ELF-1 (cell line): ENCODE measurements around the gene GJD3.
"Not testable (repeated sequence)": the region's sequence is repeated elsewhere in the genome, so short reads cannot be mapped to it uniquely, and the experiment has no call there.

Experiments
- DNase-seq: peaks from one replicate; pipeline ENCODE4 v3.0.0-alpha.2; 2016; ENCODE audit warnings: low read depth, low spot score

The GJD3 gene, protein sequence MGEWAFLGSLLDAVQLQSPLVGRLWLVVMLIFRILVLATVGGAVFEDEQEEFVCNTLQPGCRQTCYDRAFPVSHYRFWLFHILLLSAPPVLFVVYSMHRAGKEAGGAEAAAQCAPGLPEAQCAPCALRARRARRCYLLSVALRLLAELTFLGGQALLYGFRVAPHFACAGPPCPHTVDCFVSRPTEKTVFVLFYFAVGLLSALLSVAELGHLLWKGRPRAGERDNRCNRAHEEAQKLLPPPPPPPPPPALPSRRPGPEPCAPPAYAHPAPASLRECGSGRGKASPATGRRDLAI

DNA sequence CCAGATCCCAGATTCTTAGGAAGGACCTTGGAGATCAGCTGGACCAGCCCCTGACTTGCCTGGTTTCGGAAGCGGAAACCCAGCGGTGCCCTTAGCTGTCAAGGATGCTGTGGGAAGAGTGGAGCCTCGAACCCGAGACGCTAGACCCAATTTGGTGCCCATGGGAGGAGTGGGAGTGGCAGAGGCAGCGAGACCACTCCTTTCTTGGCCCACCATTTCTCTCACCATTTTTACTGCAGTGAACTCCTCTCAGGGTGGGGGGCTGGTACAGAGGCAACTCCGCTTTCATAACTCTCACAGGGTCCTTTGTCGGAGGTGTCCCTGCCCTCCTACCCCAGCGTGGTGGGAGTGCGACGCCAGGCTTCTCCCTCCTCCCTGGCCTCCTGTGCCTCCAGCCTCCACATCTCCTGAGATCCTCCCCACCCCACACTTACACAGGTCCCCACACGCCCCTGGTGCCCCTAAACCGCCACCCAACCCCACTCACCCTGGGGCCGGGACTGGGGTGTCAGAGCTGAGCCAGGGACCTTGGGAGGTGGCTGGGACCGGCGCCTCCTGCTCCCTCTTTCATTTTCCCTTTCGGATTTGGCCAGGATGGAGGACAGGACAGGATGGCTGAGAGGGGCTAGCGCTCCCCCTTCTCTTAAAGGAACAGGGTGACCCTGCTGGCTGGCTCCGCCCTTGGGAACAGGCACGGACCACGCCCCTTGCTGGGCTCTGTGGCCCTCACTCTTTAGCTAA lies at the start of gene GJD3:
GJD3 (minus strand) TSS at position 617 of the 741 bp plus-strand sequence. CDS start 922 bp downstream, outside the sequence.
- no peak for DNase-seq

DNA sequence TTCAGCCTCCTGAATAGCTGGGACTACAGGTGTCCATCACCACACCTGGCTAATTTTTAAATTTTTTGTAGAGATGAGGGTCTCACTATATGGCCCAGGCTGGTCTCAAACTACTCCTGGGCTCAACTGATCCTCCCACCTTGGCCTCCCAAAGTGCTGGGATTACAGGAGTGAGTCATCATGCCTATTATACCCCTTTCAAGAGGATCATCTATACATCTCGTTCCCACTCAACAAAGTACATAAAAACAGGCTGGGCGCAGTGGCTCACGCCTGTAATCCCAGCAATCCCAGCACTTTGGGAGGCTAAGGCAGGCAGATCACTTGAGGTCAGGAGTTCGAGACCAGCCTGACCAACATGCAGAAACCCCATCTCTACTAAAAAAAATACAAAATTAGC lies 49.8 kb upstream of the GJD3 start:
- not testable (repeated sequence) for DNase-seq

DNA sequence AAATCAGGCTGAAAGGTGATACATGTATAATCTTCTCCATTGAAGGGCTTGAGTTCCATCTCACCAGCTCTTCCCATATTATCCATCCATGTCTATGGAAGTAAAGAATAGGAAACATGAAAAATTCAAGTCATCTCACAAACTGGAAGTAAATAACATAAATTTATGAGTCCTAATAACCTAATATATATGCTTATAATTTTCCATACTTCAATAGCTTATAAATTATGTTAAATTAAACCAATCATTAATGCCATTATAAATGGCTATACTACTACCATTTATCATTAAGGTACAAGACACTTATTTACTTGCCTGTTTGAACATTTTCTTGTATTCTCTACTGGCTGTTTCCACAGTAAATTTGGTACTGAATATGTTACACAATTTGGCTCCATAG lies 48.3 kb upstream of the GJD3 start:
- no peak for DNase-seq

DNA sequence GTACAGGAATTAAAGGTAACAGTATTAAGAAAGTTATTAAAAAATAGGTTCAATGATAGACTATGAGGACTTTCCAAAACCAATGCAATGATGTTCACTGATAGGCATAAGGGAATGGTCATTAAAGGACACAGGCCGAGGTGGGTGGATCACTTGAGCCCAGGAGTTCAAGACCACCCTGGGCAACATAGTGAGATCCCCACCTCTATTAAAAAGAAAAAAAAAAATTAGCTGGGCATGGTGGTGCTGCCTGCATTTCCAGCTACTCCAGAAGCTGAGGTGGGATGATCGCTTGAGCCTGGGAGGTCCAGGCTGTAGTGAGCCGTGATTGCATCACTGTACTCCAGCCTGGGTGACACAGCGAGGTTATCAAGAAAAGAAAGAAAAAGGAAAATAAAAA lies 47.3 kb upstream of the GJD3 start:
- DNase-seq: no peak

DNA sequence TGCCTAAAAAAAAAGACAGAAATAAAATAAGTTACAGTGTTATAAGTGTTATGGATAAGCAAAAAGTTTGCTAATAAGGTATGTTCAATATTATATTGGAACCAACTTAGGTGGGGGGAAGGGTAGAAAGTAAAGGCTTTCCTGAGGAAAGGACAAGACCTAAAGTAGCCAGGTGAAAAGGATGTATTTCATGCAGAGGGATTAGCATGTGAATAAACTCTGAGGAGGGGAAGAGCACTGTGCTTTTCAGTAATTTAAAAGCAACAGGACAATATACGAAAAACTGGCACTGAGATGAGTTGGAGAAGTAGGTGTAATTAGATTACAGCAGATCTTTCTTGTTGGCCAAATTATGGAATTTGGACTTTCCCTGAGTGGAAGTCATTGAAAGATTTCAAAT lies 45.5 kb upstream of the GJD3 start:
- DNase-seq: no peak

DNA sequence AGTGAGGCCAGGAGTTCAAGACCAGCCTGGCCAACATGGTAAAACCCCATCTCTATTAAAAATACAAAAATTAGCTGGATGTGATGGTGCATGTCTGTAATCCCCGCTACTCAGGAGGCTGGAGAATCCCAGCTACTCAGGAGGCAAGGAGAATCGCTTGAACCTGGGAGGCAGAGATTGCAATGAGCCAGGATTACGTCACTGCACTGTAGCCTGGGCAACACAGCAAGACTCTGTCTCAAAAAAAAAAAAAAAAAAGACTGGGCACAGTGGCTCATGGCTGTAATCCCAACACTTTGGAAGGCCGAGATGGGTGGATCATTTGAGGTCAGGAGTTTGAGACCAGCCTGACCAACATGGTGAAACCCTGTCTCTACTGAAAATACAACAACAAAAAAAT lies 45.0 kb upstream of the GJD3 start:
- DNase-seq: not testable (repeated sequence)

DNA sequence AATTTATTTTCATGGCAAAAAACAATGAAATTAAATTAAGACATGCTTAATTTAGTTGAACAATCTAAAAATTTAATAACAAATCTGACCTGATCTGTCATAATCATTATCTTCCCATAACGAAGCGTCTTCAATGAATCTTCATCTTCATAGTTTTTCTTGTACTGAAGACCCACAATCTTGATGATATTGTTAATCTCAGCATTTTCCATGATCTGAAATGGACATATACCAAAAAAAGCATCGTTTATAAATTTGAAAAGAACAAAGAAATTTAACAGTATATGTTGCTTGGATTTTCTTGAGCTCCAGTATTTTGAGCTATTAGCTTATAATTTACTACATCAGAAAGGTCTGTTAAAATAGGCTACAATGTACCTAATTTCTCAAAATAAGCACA lies 42.9 kb upstream of the GJD3 start:
- DNase-seq: no peak

DNA sequence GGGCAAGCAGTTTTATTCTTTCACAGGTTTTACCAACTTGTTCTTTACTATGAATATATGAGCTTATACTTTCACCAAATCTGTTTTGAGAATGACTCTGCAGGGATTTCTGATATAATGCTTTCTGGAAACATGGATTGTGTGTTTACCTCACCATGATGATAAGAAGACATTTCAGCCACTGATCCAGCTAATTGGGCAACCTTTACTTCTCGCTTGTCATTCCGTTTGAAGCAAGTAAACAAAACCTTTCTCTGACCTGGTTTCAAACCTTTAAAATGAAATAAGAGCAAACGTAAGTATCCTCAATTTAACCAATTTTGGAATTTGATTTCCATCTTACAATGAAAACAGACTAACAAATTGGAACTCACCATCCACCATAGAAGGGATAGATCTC lies 39.5 kb upstream of the GJD3 start:
- DNase-seq: no peak

DNA sequence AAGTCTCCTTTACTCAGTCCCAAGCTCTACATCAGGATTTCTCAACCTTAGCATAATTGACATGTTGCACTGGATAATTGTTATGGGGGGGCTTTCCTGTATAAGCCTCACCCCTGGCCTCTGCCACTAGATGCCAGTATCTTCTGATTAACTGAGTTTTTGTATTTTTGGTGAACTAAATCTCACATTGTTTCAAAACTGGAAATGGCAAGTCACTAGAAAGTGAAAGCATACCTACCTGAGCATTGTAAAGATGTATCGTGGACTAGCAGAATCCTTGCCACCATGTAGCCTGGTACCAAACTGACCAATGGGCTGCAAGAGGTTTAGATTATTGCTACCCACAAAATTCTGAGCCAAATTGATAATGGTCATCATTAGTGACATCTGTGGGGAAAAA lies 38.1 kb upstream of the GJD3 start:
- no peak for DNase-seq

DNA sequence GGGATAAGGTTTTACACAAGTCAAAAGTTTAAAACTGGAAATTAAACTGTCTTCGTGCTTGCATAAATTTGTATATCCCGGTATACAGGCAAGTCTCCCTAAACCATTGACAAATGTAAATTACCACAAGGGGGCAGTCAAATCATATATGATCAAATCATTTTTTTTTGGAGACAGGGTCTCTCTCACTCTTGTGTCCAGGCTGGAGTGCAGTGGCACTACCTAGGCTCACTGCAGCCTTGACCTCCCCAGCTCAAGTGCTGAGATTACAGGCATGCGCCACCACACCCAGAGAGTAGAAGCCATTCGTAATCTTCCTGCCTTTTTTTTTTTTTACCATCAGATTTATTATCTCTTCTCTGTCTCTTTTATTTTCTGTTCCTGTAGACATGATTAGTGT lies 34.6 kb upstream of the GJD3 start:
- DNase-seq: no peak

DNA sequence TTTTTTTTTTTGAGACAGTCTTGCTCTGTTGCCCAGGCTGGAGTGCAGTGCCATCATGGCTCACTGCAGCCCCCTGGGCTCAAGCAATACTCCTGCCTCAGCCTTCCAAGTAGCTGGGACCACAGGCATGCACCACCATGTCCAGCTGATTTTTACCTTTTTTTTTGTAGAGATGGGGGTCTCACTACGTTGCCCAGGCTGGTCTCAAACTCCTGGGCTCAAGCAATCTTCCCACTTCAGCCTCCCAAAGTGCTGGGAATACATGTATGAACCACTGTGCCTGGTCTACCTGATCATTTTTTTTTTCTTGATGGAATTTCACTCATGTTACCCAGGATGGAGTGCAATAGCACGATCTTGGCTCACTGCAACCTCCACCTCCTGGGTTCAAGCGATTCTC lies 22.0 kb upstream of the GJD3 start:
- DNase-seq: not testable (repeated sequence)

DNA sequence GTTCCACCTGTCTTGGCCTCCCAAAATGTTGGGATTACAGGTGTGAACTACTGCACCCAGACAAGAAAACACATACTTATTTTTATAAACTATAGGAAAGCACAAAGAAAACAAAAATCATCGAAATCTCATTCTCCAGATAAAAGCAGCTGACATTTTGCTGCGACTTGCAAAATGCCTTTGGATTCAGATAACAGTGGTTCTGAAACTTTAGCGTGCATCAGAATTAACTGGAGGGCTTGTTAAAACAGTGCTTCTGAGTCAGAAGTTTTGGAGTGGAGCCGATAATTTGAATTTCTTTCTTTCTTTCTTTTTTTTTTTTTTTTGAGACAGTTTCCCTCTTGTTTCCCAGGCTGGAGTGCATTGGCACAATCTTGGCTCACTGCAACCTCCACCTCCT lies 17.7 kb upstream of the GJD3 start:
- DNase-seq: no peak

DNA sequence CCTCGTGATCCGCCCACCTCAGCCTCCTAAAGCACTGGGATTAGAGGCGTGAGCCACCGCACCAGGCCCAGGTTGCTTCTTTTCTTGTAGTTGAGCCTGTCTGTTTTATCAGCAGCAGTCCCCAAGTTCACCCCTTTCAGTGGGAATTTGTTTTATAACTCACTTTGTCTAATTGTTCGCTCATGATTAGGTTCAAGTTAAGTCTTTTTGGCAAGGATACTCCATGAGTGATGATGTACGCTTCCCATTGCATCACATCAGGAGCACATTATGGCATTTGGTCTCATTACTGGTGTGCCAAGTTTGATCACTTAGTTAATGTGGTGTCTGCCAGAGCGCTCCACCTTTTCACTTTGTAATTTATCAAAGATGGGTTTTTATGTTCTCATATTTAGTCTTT lies 14.4 kb upstream of the GJD3 start:
- DNase-seq: no peak

DNA sequence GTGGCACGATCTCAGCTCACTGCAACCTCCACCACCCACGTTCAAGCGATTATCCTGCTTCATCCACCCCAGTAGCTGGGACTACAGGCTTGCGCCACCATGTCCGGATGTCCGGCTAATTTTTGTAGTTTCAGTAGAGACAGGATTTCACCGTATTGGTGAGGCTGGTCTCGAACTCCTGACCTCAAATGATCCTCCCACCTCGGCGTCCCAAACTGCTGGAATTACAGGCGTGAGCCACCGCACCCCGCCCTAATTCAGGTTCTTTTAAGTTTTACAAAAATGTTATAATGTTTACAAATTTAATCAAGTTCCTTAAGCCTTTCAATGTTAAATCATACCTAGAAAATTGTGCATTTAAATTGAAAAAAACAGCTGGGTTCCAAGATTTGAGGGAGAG lies 13.3 kb upstream of the GJD3 start:
- DNase-seq: no peak

DNA sequence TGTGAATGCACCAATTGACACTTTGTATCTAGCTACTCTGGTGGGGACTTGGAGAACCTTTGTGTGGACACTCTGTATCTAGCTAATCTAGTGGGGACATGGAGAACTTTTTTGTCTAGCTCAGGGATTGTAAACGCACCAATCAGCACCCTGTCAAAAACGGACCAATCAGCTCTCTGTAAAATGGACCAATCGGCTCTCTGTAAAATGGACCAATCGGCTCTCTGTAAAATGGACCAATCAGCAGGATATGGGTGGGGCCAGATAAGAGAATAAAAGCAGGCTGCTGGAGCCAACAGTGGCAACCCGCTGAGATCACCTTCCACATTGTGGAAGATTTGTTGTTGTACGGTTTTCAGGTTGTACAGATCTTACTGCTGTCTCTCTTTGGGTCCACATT lies 12.0 kb upstream of the GJD3 start:
- not testable (repeated sequence) for DNase-seq

DNA sequence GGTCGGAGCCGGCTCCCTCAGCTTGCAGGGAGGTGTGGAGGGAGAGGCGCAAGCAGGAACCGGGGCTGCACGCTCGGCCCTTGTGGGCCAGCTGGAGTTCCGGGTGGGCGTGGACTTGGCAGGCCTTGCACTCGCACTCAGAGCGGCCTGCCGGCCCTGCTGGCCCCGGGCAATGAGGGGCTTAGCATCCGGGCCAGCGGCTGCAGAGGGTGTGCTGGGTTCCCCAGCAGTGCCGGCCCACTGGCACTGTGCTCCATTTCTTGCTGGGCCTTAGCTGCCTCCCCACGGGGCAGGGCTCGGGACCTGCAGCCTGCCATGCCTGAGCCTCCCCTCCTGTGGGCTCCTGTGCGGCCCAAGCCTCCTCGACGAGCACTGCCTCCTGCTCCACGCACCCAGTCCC lies 11.2 kb upstream of the GJD3 start:
- not testable (repeated sequence) for DNase-seq

DNA sequence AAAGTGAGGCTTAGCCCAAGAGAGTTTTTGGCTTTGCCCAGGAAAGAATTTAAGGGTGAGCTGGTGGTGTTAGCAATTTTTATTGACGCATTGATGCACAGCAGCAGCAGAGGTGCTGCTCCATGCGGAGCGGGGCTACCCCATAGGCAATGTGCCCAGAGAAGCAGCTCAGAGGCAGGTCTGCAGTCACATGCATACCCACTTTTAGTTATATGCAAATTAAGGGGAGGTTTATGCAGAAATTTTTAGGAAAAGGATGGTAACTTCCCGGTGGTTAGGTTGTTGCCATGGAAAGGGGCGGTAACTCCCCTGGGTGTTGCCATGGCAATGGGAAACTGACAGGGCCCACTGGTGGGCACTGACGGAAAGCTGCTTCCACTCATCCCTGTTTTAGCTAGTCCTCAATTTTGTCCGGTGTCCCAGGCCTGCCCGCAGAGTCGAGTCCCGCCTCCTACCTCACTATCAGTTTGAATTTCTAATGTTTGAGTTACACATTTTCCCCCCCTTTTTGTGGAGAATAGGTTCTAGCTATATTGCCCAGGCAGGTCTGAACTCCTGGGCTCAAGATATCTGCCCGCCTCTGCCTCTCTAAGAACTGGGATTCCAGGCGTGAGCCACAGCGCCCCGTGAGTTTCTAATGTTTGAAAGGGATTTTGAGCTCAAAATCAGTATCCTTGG lies 10.4 kb upstream of the GJD3 start:
- no peak for DNase-seq

DNA sequence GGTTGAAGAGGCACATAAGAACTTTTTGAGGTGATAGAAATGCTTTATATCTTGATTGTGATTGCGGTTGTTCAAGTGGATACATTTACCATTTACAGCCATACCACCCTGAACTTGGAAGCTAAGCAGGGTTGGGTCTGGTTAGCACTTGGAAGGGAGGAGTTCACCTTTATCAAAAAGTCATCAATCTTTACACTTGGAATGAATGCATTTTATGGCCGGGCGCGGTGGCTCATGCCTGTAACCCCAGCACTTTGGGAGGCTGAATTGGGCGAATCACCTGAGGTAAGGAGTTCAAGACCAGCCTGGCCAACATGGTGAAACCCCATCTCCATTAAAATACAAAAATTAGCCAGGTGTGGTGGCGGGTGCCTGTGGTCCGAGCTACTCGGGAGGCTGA lies 9.5 kb upstream of the GJD3 start:
- DNase-seq: no peak

DNA sequence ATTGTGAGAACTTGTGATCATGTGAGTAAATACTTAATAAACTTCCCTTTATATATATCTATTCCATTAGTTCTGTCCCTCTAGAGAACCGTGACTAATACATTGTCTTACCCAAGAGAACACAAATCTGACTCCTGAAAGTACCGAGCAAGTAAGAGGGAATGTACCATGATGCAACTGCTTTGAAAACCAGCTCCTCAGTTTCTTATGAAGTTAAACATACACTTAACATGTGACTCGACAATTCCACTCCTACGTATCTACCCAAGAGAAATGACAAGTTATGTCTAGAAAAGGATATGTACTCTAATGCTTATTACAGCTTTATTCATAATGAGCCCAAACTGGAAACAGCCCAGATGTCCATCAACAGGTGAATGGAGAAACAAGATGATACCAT lies 8.8 kb upstream of the GJD3 start:
- DNase-seq: no peak

DNA sequence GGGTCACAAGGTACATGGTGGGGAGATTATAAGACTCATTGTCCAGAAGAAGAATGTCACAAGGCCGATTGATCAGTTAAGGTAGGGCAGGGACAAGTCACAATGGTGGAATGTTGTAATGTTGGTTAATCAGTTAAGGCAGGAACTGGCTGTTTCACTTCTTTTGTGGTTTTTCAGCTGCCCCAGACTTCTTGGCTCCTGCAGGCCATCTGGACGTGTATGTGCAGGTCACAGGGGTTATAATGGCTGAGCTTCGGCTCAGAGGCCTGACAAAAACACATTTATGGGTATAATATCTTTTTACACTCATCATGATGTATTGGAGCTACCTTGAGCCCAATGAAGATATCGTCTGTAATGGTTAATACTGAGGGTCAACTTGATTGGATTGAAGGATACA lies 8.1 kb upstream of the GJD3 start:
- DNase-seq: not testable (repeated sequence)

DNA sequence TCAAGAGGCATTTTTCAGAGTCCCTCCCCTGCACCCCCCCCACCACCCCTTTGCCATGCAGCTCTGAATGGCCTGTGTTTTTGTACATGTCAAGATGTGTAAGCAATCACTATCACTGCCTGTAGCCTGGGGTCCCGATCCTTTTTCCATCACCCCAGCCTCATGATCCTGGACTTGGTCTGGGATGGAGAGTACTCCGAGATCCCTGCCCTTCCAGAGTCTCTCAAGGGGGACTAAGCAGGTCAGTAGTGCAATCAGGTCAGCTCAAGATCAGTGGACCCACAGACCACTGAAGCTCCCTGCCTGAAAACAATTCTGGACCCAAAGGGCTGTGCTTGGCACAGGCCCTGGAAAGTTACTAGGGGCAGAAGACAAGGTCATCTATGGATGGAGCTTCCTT lies 7.5 kb upstream of the GJD3 start:
- DNase-seq: no peak

DNA sequence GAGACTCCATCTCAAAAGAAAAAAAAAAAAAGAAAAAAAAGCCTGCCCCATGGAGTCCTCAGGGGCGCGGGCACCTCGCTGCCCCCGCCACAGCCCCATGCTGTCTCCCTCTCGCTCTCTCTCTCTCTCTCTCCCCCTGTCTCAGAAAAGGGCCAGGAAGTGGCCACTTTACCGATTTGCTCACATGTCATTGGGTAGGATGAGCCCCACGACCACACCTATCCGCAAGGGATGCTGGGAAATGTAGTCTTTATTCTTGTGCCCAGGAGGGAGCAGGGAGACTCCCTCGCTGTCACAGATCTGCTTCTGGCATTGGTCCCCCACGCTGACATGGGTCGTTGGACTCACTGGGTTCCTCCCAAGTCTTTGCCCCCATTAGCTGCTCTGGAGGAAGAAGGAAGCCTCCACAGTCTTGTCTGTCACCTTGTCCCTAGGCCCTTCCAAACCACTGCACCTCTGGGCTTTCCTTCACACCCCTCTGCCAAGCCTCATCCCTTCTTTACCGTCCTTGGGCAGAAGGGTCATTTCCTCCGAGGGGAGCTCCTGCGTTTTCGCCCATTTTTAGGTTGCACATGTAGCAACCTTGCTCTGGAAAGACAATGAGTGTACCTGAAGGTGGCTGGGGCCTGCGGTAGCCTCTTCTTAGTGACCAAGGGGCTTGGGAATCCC lies 6.9 kb upstream of the GJD3 start:
- peak; percentile 33 for DNase-seq
